Heart right ventricle (tissue), 16 donors: ENCODE results near the gene LHX3. TPM values are rescaled to one million over a fixed set of nuclear protein-coding genes. Genes with fewer than 3 reads are reported as not detected.

Experiments used
- ATAC-seq, 8 donors: fragments of 200-7000 bp; cut with Tn5 transposase; one replicate each; pipeline ENCODE4 v1.9.1; 2020; ENCODE audit warnings: mild to moderate bottlenecking in 8 of 8, moderate library complexity in 8 of 8, moderate number of reproducible peaks in 1 of 8
- DNase-seq, 2 donors: peaks; one replicate each; pipeline ENCODE4 v3.0.0-alpha.2; 2020
- H3K27ac ChIP-seq, 10 donors: fragments of 200-600 bp; sonication (generic) in 2 of 10; one replicate each; pipeline versions ENCODE4 v1.5.0 to v1.8.0; 2020 to 2022; ENCODE audit warnings: mild to moderate bottlenecking in 3 of 10
- H3K27me3 ChIP-seq, 7 donors: fragments of 200-600 bp; one replicate each; pipeline ENCODE4 v1.8.0; 2021 to 2022; ENCODE audit warnings: mild to moderate bottlenecking in 2 of 7
- H3K36me3 ChIP-seq, 9 donors: fragments of 200-600 bp; sonication (generic) in 1 of 9; one replicate each; pipeline versions ENCODE4 v1.5.0 to v1.8.0; 2020 to 2022; ENCODE audit warnings: mild to moderate bottlenecking in 2 of 9
- H3K4me1 ChIP-seq, 9 donors: fragments of 200-600 bp; sonication (generic) in 1 of 9; one replicate each; pipeline versions ENCODE4 v1.5.0 to v1.8.0; 2020 to 2022; ENCODE audit warnings: mild to moderate bottlenecking in 4 of 9
- H3K4me3 ChIP-seq, 10 donors: fragments of 200-600 bp; sonication (generic) in 2 of 10; one replicate each; pipeline versions ENCODE4 v1.5.0 to v1.8.0; 2020 to 2022; ENCODE audit warnings: mild to moderate bottlenecking in 7 of 10, moderate library complexity in 2 of 10
- H3K9me3 ChIP-seq, 11 donors: fragments of 200-600 bp in 10 of 11; sonication (generic) in 2 of 11; one replicate each; pipeline versions ENCODE4 v1.5.0 to v1.8.0; 2013 to 2022; ENCODE audit warnings: mild to moderate bottlenecking in 2 of 11, control low read depth in 1 of 11, moderate library complexity in 1 of 11
- CTCF ChIP-seq, 9 donors: fragments of 200-600 bp; sonication (generic) in 2 of 9; IDR thresholded peaks; one replicate each; pipeline versions ENCODE4 v1.5.0 to v1.8.0; 2021 to 2022; ENCODE audit warnings: antibody characterized with exemption in 9 of 9, mild to moderate bottlenecking in 5 of 9, moderate library complexity in 1 of 9
- WGBS, 2 donors: extraction: QIAGEN DNeasy Blood & Tissue Kit; methylation state at CpG; one replicate each; pipeline ENCODE4 v1.1.7; 2013; ENCODE audit warnings: inconsistent platforms in 1 of 2; 5-methylcytosine and 5-hydroxymethylcytosine counted together
- intact Hi-C, 10 donors: fragments of 100-400 bp; cut with DNase I; formaldehyde crosslinking; loops; one replicate each; pipeline versions ENCODE4 v1.11.1 to v1.14.2; 2022
- polyA plus RNA-seq, 2 donors: library from polyadenylated mRNA; stranded (reverse); fragments of 200-250 nt; gene quantifications; one replicate each; pipeline ENCODE4 v1.2.3, GENCODE V29; 2013
- total RNA-seq, 10 donors: library from RNA; stranded (reverse); fragmentation: NEBNext Ultra II Directional in 3 of 10; extraction: Animal tissue kit (Norgen Biotek cat#: 25700) in 3 of 10; gene quantifications; one replicate each; pipeline versions ENCODE4 v1.2.1 to v1.2.4, GENCODE V29; 2021 to 2023
- donor health status: Arrhythmogenic right ventricular cardiomyopathy.
- donor health status: ischemic (EF 13 %, LVEDD 7.1; RV severe dilation, severe dysfunction).
- donor health status: healthy with polysubstance abuse.
- donor health status: DM: no; HTN: yes; CAD: no.
- donor health status: DM: no; HTN: no; CAD: no.
- donor health status: ischemic (EF 25% LVEDD 6.9; RV normal size, moderate dysfunction).
- donor health status: ischemic (EF 25% LVEDD 5.7; RV mildly dilated, moderate dysfunction).
- donor health status: healthy.
- donor health status: DM: yes; HTN: yes; CAD: no.
- donor health status: Ischemic cardiomyopathy.
- donor health status: ischemic (EF 35%, LVEDD 5.7; RV mildly dilated, moderate dysfunction).
- donor health status: nonischemic (EF 11% LVEDD 7.7; RV severe dilation, severe dysfunction).
- donor health status: DM: yes; HTN: yes; CAD: no.
- donor health status: PGD.
- donor health status: ischemic (EF 29% LVEDD 5.4; RV normal size, mild dysfunction).
- donor health status: nonischemic (EF 23%, LVEDD 6.1; RV moderate dilation, normal function).

The LHX3 gene
- total and polyA plus RNA-seq, 12 donors = not detected

GRCh38 chr9:136157477-136158265, 47.3 kb downstream of the LHX3 start:
- DNase-seq = no peak
- peak in 4 of 8 donors; percentile 9 to 80 (median 34) for ATAC-seq
- no peak for TF ChIP-seq CTCF (IDR thresholded peaks at IDR 0.05)
- Histone ChIP-seq H3K27ac (no peak overlapping the region), H3K27me3 (peaks cover 4 to 32% (median 15%) of the 10 kb centered on the region in 7 donors), H3K4me3 (no peak overlapping the region), H3K9me3 (peaks cover 0 to 1% (median 0%) of the 10 kb centered on the region in 11 donors), H3K36me3 (no peaks in the 10 kb centered on the region), H3K4me1 (peaks cover 0 to 7% (median 0%) of the 10 kb centered on the region in 9 donors)
- 44 to 51% methylated on average over 20 of the region's 20 CpGs for WGBS, 2 donors
- intact Hi-C loops = loop anchor here in 1 of 10 donors (10.0 kb wide), 1 partner anchor 1123 kb away; no protein-coding TSS in a partner anchor

GRCh38 chr9:136156209-136157120, 48.5 kb downstream of the LHX3 start:
- intact Hi-C loops = loop anchor here in 1 of 10 donors (10.0 kb wide), 1 partner anchor 1122 kb away; no protein-coding TSS in a partner anchor
- DNase-seq (no peak), ATAC-seq (no peak)
- WGBS, 2 donors = 71 to 78% methylated on average over 41 to 42 of the region's 42 CpGs
- Histone ChIP-seq H3K4me3 (no peak overlapping the region), H3K27ac (no peak overlapping the region), H3K4me1 (peaks cover 0 to 7% (median 0%) of the 10 kb centered on the region in 9 donors), H3K9me3 (no peaks in the 10 kb centered on the region), H3K36me3 (no peaks in the 10 kb centered on the region), H3K27me3 (peaks cover 4 to 32% (median 15%) of the 10 kb centered on the region in 7 donors)
- no peak for TF ChIP-seq CTCF (IDR thresholded peaks at IDR 0.05)

GRCh38 chr9:136155576-136155975, 49.4 kb downstream of the LHX3 start:
- DNase-seq = no peak
- intact Hi-C loops = loop anchor here in 1 of 10 donors (10.0 kb wide), 1 partner anchor 1121 kb away; no protein-coding TSS in a partner anchor
- ATAC-seq = no peak
- peaks cover 4 to 32% (median 15%) of the 10 kb centered on the region in 7 donors for H3K27me3 ChIP-seq
- no peak for TF ChIP-seq CTCF (IDR thresholded peaks at IDR 0.05)
- H3K9me3 ChIP-seq = no peaks in the 10 kb centered on the region
- no peak overlapping the region for H3K4me3 ChIP-seq
- 89 to 91% methylated on average over 17 of the region's 17 CpGs for WGBS, 2 donors
- peaks cover 0 to 7% (median 0%) of the 10 kb centered on the region in 9 donors for H3K4me1 ChIP-seq
- H3K36me3 ChIP-seq = no peaks in the 10 kb centered on the region
- H3K27ac ChIP-seq = no peak overlapping the region

- Histone ChIP-seq H3K9me3 (no peaks in the 10 kb centered on the region), H3K4me1 (peaks cover 0 to 7% (median 0%) of the 10 kb centered on the region in 9 donors), H3K36me3 (no peaks in the 10 kb centered on the region), H3K27me3 (peaks cover 4 to 32% (median 16%) of the 10 kb centered on the region in 7 donors), H3K4me3 (no peak overlapping the region), H3K27ac (no peak overlapping the region)
- intact Hi-C loops = loop anchor here in 2 of 10 donors (5.0 to 10.0 kb wide), 2 partner anchors 122 to 1120 kb away; no protein-coding TSS in a partner anchor
- 86 to 91% methylated on average over 14 of the region's 14 CpGs for WGBS, 2 donors
- no peak for TF ChIP-seq CTCF (IDR thresholded peaks at IDR 0.05)
- no peak for ATAC-seq
- DNase-seq = no peak
These were observed 50.0 kb downstream of the LHX3 start for GRCh38 chr9:136154943-136155342.
